ENCODE data around the gene PMIS2.

- TF ChIP-seq POLR2AphosphoS5 (IDR thresholded peaks at IDR 0.05; ENCODE audit: low read depth, low read length) (no peak), POLR2A (IDR thresholded peaks at IDR 0.05; ENCODE audit: low read depth, low read length) (no peak), TAF1 (IDR thresholded peaks at IDR 0.05; ENCODE audit: low read depth, low read length) (no peak)
These were observed 22.3 kb downstream of the PMIS2 start for GRCh38 chr19:35608251-35608650.

All from GM12891 (cell line).